ENCODE data around the gene CAPN5.

DNA sequence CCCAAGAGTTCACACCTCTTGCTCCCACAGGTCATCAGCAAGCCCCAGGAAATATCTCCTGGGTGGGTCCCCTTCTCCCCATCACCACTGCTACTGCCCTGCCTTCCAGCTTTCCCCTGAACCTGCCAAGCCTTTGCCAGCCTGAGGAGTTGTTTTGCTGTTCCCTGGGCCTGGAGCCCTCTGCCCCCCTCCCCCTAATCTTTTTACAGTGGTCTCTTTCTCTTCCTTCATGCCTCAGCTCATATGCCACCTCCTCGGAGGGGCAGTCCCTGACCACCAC, 80.2 kb downstream of the CAPN5 start:
- TF ChIP-seq MYC (IDR thresholded peaks at IDR 0.05; ENCODE audit: low read depth, low read length) = no peak
- TF ChIP-seq, protein P1, sequence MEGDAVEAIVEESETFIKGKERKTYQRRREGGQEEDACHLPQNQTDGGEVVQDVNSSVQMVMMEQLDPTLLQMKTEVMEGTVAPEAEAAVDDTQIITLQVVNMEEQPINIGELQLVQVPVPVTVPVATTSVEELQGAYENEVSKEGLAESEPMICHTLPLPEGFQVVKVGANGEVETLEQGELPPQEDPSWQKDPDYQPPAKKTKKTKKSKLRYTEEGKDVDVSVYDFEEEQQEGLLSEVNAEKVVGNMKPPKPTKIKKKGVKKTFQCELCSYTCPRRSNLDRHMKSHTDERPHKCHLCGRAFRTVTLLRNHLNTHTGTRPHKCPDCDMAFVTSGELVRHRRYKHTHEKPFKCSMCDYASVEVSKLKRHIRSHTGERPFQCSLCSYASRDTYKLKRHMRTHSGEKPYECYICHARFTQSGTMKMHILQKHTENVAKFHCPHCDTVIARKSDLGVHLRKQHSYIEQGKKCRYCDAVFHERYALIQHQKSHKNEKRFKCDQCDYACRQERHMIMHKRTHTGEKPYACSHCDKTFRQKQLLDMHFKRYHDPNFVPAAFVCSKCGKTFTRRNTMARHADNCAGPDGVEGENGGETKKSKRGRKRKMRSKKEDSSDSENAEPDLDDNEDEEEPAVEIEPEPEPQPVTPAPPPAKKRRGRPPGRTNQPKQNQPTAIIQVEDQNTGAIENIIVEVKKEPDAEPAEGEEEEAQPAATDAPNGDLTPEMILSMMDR (IDR thresholded peaks at IDR 0.05; ENCODE audit: low read depth, low read length) = no peak
- TF ChIP-seq, protein P2, sequence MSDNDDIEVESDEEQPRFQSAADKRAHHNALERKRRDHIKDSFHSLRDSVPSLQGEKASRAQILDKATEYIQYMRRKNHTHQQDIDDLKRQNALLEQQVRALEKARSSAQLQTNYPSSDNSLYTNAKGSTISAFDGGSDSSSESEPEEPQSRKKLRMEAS (IDR thresholded peaks at IDR 0.05; ENCODE audit: low read depth, low read length) = no peak

Data from NB4 (cell line).